Esophagus squamous epithelium (tissue), 5 donors: ENCODE data around the gene PCSK6. TPM values are rescaled to one million over a fixed set of nuclear protein-coding genes. Genes with fewer than 3 reads are reported as not detected.

Experiments
- DNase-seq: peaks from one replicate; lab custom pipeline; 2025; lab: John Stamatoyannopoulos, UW
- H3K27ac ChIP-seq, 4 donors: fragments of 200-600 bp; sonication (generic); one replicate each; pipeline ENCODE4 v1.5.1; 2016 to 2019; ENCODE audit warnings: mild to moderate bottlenecking in 1 of 4
- H3K27me3 ChIP-seq, 4 donors: fragments of 200-600 bp; sonication (generic); 1 replicate in 3 of 4; 2 replicates in 1 of 4; pipeline versions ENCODE4 v1.5.1 to v1.6.0; 2017 to 2021; ENCODE audit warnings: antibody characterized with exemption in 1 of 4
- H3K36me3 ChIP-seq, 3 donors: fragments of 200-600 bp; sonication (generic); one replicate each; pipeline ENCODE4 v1.5.1; 2016 to 2019
- H3K4me1 ChIP-seq, 3 donors: fragments of 200-600 bp; sonication (generic); one replicate each; pipeline ENCODE4 v1.5.1; 2017 to 2019
- H3K4me3 ChIP-seq, 4 donors: fragments of 200-600 bp; sonication (generic); 1 replicate in 3 of 4; 2 replicates in 1 of 4; pipeline ENCODE4 v1.5.1; 2016 to 2019; ENCODE audit warnings: mild to moderate bottlenecking in 2 of 4, moderate library complexity in 1 of 4
- H3K9me3 ChIP-seq, 3 donors: fragments of 200-600 bp; sonication (generic); one replicate each; pipeline ENCODE4 v1.5.1; 2016 to 2019
- POLR2A ChIP-seq, 4 donors: fragments of 450-650 bp; IDR thresholded peaks; one replicate each; pipeline ENCODE4 v1.6.1; 2017; ENCODE audit warnings: antibody characterized with exemption in 4 of 4, mild to moderate bottlenecking in 4 of 4, moderate library complexity in 3 of 4
- WGBS, 2 donors: methylation state at CpG; one replicate each; pipeline ENCODE4 v1.1.5; 2018; 5-methylcytosine and 5-hydroxymethylcytosine counted together
- intact Hi-C: fragments of 100-400 bp; cut with DNase I; formaldehyde crosslinking; loops from one replicate; pipeline ENCODE4 v1.15.0; 2022
- total RNA-seq, 4 donors: library from RNA; depleted of rRNA; stranded (reverse); fragments of >200 nt; gene quantifications; one replicate each; pipeline ENCODE4 v1.1.0, GENCODE V29; 2016
- TF ChIP-seq, protein P1 (sequence below), 6 experiments: fragments of 450-650 bp in 4 of 6; fragments of 200-600 bp in 2 of 6; sonication (generic) in 2 of 6; IDR thresholded peaks; one replicate each; pipeline ENCODE4 v1.5.1; 2016 to 2019; ENCODE audit warnings: antibody characterized with exemption in 6 of 6, mild to moderate bottlenecking in 4 of 6, moderate library complexity in 4 of 6
- donor health status: DM: yes; HTN: yes; CAD: no.

The PCSK6 gene
- total RNA-seq, 4 donors from 2014 or later: 5.1 to 13.8 (median 9.2) TPM

GRCh38 chr15:101450403-101451265 is 38.9 kb downstream of the PCSK6 start:
- no peak overlapping the region for H3K4me3 ChIP-seq
- no peaks in the 10 kb centered on the region for H3K36me3 ChIP-seq
- peaks cover 0 to 18% (median 0%) of the 10 kb centered on the region in 4 donors for H3K27me3 ChIP-seq
- H3K4me1 ChIP-seq: peaks cover 0 to 30% (median 7%) of the 10 kb centered on the region in 3 donors
- H3K9me3 ChIP-seq: no peaks in the 10 kb centered on the region
- no peak for DNase-seq
- 75 to 85% methylated on average over 7 to 12 of the region's 18 CpGs for WGBS, 2 donors
- intact Hi-C loops: no loop called here
- H3K27ac ChIP-seq: peak overlapping the region in 2 of 4 donors; percentile 25 to 70
- no peak for TF ChIP-seq POLR2A (IDR thresholded peaks at IDR 0.05)
- TF ChIP-seq, protein P1, sequence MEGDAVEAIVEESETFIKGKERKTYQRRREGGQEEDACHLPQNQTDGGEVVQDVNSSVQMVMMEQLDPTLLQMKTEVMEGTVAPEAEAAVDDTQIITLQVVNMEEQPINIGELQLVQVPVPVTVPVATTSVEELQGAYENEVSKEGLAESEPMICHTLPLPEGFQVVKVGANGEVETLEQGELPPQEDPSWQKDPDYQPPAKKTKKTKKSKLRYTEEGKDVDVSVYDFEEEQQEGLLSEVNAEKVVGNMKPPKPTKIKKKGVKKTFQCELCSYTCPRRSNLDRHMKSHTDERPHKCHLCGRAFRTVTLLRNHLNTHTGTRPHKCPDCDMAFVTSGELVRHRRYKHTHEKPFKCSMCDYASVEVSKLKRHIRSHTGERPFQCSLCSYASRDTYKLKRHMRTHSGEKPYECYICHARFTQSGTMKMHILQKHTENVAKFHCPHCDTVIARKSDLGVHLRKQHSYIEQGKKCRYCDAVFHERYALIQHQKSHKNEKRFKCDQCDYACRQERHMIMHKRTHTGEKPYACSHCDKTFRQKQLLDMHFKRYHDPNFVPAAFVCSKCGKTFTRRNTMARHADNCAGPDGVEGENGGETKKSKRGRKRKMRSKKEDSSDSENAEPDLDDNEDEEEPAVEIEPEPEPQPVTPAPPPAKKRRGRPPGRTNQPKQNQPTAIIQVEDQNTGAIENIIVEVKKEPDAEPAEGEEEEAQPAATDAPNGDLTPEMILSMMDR (IDR thresholded peaks at IDR 0.05): no peak

DNA sequence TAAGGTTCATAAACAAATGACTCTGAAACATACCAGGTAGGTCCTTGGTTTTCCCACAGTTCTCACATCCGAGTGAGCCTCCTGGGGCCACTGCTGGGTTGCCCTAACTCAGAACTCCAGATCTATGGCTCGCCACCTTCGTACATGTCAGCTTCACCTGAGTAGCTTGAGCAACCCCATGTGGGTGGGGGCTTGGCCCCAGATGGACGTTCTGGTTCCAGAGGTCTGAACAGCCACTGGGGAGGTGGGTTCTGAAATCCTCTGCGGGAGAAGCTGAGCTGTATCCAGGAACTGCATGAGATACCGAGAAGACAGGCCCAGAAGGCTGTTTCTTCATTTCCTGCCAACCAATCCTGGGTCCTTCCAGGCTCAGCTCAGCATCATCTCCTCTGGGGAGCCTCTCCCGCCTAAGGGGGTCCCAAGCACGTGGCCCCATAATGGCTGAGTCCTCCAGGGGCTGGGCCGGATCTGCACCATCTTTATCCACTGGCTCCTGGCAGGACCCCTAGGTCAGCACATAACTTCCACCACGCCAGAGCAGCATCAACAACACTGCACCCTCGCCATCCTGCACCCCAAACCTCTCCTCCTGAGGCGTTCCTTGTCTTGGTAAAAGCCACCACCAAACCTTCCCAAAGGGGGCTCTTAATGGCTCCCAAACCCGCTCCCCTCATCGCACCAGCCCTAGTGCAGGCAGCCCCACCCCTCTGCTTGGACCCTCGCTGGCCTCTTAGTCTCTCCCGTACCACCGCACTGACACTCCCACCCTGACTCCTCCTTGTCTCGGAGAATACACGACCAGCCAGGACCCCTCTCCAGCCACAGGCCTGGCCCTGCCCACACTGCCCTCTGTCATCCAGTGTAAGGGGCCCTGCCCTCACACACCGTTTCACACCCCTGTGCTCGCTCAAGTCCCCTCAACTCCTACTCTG is 39.8 kb downstream of the PCSK6 start:
- WGBS, 2 donors: 76 to 86% methylated on average over 15 of the region's 21 CpGs
- Histone ChIP-seq H3K4me1 (peaks cover 0 to 30% (median 9%) of the 10 kb centered on the region in 3 donors), H3K9me3 (no peaks in the 10 kb centered on the region), H3K27me3 (peaks cover 0 to 17% (median 0%) of the 10 kb centered on the region in 4 donors), H3K4me3 (no peak overlapping the region), H3K36me3 (no peaks in the 10 kb centered on the region), H3K27ac (peak overlapping the region in 1 of 4 donors; percentile 70)
- intact Hi-C loops: no loop called here
- DNase-seq: no peak
- TF ChIP-seq POLR2A (IDR thresholded peaks at IDR 0.05): no peak
- TF ChIP-seq, protein P1 (IDR thresholded peaks at IDR 0.05): no peak

- intact Hi-C loops: no loop called here
- Histone ChIP-seq H3K27me3 (peaks cover 0 to 12% (median 0%) of the 10 kb centered on the region in 4 donors), H3K9me3 (no peaks in the 10 kb centered on the region), H3K27ac (no peak overlapping the region), H3K4me1 (peaks cover 0 to 30% (median 9%) of the 10 kb centered on the region in 3 donors), H3K4me3 (no peak overlapping the region), H3K36me3 (no peaks in the 10 kb centered on the region)
- 85 to 86% methylated on average over 3 of the region's 3 CpGs for WGBS, 2 donors
- DNase-seq: no peak
- no peak for TF ChIP-seq POLR2A (IDR thresholded peaks at IDR 0.05)
- TF ChIP-seq, protein P1 (IDR thresholded peaks at IDR 0.05): no peak
Measured at GRCh38 chr15:101448336-101448735, 41.2 kb downstream of the PCSK6 start.

GRCh38 chr15:101447561-101448071 is 41.9 kb downstream of the PCSK6 start:
- DNase-seq: no peak
- H3K4me1 ChIP-seq: peaks cover 0 to 30% (median 9%) of the 10 kb centered on the region in 3 donors
- H3K27ac ChIP-seq: no peak overlapping the region
- TF ChIP-seq, protein P1 (IDR thresholded peaks at IDR 0.05): no peak
- TF ChIP-seq POLR2A (IDR thresholded peaks at IDR 0.05): no peak
- no peak overlapping the region for H3K4me3 ChIP-seq
- H3K9me3 ChIP-seq: no peaks in the 10 kb centered on the region
- no peaks in the 10 kb centered on the region for H3K36me3 ChIP-seq
- WGBS, 2 donors: 87 to 93% methylated on average over 9 to 20 of the region's 20 CpGs
- intact Hi-C loops: no loop called here
- peaks cover 0 to 7% (median 0%) of the 10 kb centered on the region in 4 donors for H3K27me3 ChIP-seq
